Fibroblast of skin of left biceps (primary cell): Measurements from ENCODE around the gene LRRC74B.
"Not testable (repeated sequence)": the region's sequence is repeated elsewhere in the genome, so short reads cannot be mapped to it uniquely, and the experiment has no call there.

Source experiments
- DNase-seq, 2 experiments: peaks; one replicate each; pipeline ENCODE4 v3.0.0-alpha.2; 2013; ENCODE audit warnings: low read depth in 2 of 2

Gene LRRC74B, protein sequence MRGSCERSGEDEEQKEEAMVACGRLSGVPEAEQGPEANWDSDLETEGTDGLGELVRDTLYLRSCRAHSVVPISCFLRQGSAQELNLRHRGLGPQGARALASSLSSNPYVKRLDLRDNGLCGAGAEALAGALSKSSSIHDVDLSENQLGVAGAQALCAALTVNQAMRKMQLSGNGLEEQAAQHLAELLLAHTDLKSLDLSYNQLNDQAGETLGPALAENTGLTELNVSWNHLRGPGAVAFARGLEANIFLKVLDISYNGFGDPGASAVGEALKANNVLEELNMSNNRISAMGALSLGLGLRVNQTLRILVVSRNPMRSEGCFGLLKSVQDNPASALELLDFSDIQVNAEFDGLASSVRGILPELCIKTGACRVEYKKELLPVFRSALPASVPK

DNA sequence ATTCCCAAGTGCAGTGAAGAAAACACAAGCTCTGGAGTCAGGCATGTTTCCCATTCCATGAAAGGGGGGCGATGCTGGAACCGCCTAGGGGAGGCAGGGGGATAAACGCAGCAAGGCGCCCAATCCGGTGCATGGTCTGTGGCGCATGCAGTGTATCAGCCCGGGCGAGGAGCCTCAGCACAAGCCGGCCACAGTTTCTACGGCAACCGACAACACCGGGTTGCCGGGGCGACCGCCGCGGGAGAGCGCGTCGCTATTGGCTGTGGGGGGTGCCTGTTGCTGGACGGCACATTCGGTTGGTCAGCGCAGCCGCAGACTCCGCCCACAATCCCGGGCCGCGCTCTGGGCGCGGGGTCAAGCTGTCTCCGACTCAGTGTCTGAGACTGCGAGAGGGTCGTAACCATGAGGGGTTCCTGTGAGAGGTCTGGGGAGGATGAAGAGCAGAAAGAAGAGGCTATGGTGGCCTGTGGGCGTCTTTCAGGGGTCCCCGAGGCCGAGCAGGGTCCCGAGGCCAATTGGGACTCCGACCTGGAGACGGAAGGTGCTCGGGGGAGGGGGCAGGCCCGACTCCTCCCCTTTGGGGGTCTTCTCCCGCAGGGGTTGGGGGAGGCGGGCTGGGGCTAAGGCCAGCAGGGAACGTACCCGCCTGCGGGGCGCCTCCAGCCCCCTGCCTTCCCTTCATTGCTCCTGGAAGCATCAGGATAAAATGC is at the start of gene LRRC74B:
TSS of gene LRRC74B (plus strand) at position 362 of the 710 bp plus-strand sequence. CDS start at position 403, 41 bp downstream.
- DNase-seq, result peak; percentile 69 to 74

- DNase-seq, result no peak
These were observed 49.7 kb upstream of the LRRC74B start for GRCh38 chr22:20996031-20996410.

DNA sequence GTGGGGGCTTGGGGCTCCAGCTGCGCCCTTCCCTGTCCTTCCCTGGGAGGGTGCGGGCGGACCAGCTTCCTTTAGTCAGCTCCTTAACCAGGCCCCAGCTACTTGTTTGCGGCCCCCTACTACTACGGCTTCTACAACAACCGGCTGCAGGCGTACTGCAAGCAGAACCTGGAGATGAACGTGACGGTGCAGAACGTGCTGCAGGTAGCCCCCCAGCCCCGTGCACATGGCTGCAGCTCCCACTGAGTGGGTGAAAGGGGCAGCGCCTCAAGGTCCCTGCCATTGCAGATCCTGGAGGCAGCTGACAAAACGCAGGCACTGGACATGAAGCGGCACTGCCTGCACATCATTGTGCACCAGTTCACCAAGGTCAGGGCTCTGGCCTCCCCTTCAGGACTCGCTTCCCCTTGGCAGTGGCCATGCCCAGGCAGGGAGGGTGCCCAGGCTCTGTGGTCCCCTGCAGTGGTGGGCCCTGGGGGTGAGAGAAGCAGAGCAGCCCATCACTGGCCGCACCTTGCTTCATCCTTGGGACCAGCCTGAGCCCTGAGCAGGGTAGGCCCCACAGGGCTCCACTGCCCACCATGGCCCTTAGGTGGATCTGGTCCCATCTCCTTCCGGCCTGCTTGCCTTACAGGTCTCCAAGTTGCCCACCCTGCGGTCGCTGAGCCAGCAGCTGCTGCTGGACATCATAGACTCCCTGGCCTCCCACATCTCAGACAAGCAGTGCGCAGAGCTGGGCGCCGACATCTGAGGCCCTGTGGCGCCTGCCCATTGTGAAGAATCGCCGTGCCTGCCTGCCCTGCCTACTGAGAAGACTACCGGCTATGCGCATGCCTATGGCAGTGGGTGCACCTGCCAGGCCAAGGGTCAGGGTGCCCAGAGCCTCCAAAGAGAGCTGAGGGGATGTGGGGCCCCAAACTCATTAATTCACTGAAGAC is 48.9 kb upstream of the LRRC74B start:
- DNase-seq, result no peak

DNA sequence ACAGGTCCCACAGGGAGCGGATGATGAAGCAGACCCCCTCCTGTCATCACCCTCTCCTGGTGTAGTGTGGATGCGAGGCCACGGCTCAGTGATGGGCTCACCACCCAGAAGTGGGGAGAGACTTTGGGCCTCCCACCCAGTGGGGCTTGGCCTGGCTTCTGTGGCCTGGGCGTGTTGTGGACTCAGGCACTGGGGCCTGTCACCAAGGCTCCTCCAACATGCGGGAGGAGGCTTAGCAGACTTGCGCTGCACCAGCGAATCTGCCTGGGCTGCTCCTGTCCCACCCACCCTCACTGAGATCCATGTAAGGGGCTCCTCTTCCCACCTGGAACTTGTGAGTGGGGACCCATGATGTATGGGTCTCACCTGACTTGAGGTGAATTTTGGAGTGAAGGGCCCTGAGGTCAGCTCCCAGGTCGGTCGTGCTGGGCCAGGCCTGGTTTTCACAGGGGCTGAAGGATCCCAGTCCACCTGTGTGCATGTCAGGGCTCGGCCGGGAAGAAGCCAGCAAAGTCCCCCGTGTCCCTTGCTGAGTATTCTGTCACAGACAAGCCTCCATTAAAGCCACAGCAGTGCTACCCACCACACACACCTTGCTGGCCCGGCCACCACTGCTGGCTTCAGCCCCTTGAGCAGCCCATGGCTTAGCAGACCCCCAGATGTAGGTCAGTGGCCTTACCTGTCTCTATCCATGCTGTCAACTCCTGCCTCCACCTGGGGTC is 48.0 kb upstream of the LRRC74B start:
- no peak for DNase-seq

- no peak for DNase-seq
These were observed 47.1 kb upstream of the LRRC74B start for GRCh38 chr22:20998411-20999336.

- DNase-seq, result no peak
These were observed 46.2 kb upstream of the LRRC74B start for GRCh38 chr22:20999350-21000206.

GRCh38 chr22:21000207-21000986 is 45.3 kb upstream of the LRRC74B start:
- no peak for DNase-seq

GRCh38 chr22:21000987-21001600 is 44.7 kb upstream of the LRRC74B start:
- DNase-seq, result no peak

DNA sequence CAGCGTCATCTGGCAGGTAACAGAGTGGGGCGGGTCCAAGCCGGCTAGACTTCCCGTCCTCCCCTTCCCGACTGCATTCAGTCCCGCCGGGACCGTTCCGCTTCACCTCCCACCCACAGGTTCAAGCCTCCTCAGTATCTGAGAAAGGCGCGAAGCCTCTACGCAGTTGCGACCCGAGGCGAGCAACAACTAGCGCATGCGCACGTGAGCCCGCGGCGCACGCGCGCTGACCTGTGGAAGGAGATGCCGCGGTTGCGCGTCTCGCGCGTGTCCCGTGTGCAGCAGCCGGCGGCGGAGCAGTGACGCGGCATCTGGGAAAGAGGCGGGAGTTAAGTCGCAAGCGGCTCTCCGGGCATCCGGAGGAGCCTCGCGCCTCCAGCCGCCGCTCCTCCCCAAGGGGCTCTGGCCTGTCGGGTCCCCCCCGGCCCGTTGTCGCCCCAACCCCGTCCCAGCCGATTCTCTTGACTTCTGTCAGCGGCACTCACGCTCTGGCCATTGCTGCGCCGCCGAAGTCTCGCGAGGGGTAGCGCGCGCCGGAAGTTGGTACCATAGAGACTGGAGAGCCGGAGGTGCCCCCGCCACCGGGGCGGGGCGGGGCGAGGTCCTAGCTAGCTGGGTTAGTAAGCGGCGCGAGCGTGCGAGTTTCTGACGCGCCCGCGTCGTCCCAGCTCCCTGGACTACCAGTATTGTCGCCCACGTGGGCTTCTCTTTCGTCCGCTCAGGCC is 44.0 kb upstream of the LRRC74B start, which contains the start of gene THAP7:
TSS of gene THAP7 (minus strand) at position 518 of the 725 bp plus-strand sequence. CDS start at position 311, 207 bp downstream.
- peak; percentile 82 to 83 for DNase-seq

DNA sequence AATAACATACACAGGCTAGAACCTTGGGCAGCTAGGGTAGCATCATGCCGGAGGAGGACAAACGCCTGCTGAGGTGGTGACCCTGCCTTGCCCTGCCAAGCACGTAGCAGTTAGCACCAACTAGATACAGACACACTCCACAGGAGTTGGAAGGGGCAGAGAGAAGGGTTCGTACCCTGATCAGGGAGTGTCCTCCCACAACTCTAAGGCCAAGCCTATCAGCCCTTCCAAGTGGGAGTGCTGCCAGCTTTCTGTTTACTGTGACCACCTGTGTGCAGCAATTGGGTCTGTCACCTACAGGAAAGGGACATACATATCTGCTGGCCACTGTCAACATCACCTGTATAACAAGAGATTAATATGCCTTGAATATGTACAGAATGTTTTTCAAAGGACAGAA is 42.0 kb upstream of the LRRC74B start:
- no peak for DNase-seq

DNA sequence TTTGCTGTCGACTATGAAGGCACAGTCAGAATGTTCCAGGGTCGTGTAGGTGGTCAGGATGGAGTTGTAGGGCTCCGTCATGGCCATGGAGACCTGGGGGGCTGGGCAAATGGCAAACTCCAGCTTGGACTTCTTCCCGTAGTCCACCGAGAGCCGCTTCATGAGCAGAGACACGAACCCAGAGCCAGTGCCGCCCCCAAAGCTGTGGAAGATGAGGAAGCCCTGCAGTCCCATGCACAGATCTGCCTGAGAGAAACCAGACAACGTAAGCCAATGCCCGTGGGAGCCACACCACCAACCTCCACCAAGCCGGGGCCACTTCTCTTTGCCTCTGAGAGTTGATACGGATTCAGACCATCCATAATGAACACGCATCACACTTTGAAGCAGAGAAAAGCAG is 36.5 kb upstream of the LRRC74B start:
- not testable (repeated sequence) for DNase-seq

- DNase-seq, result no peak
These were observed 35.9 kb upstream of the LRRC74B start for GRCh38 chr22:21009638-21010425.

- DNase-seq, result no peak
These were observed 35.2 kb upstream of the LRRC74B start for GRCh38 chr22:21010426-21011113.

DNA sequence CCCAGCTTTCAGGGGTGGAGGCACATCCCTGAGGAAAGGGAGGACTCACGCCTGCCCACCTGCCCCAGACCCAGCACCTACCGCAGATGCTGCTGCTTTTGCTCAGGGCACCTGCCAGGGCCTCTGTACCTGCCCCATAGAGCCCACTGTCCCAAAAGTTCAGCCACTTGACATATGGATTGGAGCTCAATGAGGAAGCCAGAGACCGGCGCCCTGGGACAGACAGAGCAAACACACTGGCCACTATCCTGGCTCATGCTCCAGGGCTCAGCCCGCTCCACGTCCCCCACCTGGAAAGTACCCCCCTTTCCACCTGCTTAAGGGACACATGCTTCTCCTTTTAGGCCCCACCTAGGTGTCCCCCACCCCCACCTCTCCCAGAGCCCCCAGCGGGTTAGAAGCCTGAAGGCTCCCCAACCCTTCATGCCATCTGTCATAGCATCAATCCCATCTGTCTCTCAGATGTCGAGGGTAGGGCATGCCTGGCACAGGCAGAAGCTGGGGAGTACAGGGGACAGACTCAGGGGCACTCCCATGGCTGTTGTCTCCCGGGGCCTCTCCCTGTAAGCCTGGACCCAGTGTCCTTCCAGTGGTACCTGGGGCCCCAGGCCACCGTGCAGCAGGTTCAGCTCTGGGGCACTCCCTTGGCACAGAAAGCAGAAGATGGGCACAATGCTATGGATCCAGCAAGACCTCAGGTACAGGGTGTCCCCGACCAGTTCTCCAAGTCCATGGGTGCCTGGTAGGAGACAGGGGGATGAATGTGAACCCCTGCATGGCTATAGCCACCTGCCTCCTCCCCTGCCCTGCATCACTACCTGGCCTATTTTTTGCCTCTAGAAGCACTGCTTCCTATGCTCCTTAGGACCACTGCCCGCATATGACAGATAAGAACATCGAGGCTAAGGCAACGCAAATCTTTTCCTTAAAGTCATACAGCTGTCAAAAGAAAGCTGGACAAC is 33.0 kb upstream of the LRRC74B start:
- DNase-seq, result no peak
